Stimulated activated CD4-positive, alpha-beta T cell treated with anti-CD3 and anti-CD28 coated beads, Interleukin-1b, Interleukin-23, amount 100 ng/mL, for 24 hours (primary cell): ENCODE data around the gene STK16.

Experiments used
- DNase-seq, 4 experiments: peaks; one replicate each; pipeline ENCODE4 v3.0.0-alpha.2; 2020; ENCODE audit warnings: low read depth in 4 of 4, low spot score in 1 of 4

STK16 gene

DNA sequence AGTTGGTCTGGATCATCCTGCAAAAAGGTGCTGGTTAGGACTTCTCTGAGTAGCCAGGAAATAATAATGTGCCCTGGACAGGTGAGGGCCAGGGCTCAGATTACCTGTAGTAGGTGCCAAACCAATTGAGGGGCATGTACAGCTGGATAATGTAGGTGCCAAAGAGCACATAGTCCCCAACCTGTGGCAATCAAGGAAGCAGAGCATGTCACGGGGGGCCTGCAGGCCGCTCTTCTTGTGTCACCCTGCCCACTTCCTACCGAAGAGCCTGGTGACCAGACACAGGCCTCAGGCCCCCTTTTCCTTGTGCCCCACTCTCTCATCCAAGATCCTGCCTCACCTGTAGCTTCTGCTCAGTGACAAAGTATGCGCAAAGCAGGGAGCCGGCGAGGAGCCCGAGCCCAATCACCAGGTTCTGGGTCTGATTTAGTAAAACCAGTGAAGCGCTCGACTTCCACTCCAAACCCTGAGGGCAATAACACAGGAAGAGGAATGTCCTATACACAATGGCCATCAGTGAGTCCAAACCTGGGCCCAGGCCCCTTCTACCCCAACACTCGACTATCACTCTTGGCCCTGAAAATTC lies 31.7 kb upstream of the STK16 start:
- DNase-seq = no peak

GRCh38 chr2:219214141-219214540 lies 31.1 kb upstream of the STK16 start:
- DNase-seq = no peak

DNA sequence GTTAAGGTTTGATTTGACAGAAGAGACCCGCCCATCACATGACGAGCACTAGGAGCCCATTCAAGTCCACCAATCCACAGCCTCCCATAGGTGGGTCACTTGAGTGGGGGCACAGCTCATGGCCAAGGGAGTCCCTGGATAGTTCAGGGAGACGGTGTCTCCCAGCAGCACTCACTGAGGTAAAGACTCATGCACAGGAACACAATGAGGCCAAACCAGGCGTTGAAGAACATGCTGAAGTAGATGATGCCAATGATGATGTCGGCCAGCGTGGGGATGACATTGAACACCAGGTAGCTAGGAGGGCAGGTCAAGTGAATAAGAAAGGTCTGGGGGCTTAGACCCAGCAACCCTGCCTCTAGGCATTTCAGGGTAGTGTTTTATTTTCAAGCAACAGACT lies 30.5 kb upstream of the STK16 start:
- no peak for DNase-seq

GRCh38 chr2:219215871-219216534 lies 29.3 kb upstream of the STK16 start:
- no peak for DNase-seq

DNA sequence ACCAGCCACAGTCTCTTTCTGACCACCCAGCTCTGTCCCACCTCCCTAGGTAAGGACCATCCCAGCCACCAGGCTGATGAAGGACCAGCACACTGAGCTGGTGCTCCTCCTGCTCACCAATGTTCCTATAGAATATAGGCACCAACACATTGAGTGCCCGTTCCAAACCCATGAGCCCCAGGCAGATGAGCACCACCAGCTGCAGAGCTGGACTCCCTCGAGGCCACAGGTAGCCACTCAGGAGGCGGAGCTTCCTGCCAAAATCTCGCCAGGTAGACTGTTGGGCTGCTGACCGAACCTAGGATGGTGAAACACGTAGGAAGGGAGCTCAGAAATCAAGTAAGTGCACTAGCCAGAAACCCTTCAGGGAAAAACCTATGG lies 28.8 kb upstream of the STK16 start:
- no peak for DNase-seq

DNA sequence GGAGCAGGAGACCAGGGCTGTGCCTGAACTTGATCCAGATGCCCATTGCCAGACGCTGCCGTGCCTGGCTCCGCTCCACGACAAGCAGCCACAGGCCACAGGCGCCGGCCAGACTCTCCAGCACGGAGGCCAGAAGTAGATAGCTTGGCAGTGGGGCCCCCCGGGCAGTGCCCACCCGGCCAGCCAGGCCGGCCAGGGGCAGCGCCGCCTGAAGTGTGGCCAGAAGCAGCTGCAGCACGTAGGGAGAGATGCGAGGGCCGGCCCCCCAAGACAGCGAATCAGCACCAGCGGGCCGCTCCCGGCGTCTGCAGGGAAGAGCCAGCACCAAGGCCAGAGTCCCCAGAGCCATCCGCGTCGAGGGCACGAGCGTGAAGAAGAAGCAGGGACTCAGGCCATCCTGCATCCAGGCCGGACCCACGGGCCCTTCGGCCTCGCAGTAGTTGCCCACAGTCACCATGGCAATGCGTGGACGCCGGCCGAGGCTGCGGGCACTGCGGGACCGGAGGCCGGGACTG lies 27.0 kb upstream of the STK16 start:
- DNase-seq = no peak

GRCh38 chr2:219218732-219219701 lies 26.3 kb upstream of the STK16 start, which contains the start of gene ABCB6:
ABCB6 (minus strand) TSS chr2:219218958; CDS start chr2:219218673, 285 bp downstream.
- DNase-seq = peak; percentile 47 to 94 (median 78)

- DNase-seq = no peak
Measured at GRCh38 chr2:219219784-219220532, 25.3 kb upstream of the STK16 start.

DNA sequence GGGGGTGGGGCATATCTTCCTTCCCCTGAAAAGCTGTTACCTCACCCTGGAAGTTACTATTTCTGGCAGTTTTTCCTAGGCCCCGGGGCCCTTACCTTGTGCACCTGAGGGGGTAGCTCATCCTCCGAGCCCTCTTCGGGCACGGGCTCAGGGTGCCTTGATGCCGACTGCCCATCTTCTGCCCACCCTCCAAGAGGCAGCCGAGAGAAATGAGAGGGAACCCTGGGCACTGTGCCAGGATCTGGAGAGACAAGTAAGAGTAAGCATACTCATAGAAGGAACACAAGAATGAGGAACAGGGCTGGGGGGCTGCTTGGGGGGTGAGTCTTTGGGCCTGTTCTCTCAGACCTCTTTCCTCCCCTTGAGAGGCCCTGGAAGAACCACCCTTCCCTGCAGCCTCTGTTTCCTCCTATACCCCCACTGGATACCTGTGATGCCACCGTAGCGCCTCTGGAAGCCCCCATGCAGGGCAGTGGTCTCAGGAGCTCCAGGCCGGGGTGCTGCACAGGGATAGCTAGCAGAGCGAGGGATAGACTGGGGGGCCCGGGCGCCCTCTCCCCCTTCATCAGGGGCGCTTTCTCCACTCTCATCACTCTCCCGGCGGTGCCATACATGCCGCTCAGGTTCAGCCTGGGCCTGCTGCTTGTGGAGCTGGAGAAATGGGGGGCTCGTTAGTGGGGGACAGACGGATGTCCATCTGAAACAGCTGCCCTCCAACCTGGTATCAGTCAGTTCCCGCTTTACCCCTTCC lies 24.5 kb upstream of the STK16 start:
- no peak for DNase-seq

GRCh38 chr2:219221957-219222518 lies 23.2 kb upstream of the STK16 start:
- no peak for DNase-seq

GRCh38 chr2:219223831-219224610 lies 21.3 kb upstream of the STK16 start:
- DNase-seq = no peak

DNA sequence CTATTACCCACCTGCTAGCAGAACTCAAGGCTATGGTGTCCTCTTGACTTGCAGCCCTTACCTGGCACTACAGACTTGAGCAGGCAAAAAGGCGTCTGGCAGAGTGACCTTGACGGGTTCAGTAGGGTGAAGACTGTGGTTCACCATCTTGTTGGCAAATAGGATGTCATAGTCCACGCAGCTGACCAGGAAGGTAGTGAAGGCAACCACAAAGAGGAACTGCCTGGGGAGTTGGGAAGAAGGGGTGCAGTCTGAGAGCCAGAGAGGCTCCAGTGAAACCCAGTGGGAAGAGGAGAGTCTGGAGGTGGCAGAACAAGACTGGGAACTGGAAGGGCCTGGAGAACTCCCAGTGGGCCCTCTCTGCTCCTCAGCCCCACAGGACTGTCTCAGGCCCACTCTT lies 19.9 kb upstream of the STK16 start:
- no peak for DNase-seq

DNA sequence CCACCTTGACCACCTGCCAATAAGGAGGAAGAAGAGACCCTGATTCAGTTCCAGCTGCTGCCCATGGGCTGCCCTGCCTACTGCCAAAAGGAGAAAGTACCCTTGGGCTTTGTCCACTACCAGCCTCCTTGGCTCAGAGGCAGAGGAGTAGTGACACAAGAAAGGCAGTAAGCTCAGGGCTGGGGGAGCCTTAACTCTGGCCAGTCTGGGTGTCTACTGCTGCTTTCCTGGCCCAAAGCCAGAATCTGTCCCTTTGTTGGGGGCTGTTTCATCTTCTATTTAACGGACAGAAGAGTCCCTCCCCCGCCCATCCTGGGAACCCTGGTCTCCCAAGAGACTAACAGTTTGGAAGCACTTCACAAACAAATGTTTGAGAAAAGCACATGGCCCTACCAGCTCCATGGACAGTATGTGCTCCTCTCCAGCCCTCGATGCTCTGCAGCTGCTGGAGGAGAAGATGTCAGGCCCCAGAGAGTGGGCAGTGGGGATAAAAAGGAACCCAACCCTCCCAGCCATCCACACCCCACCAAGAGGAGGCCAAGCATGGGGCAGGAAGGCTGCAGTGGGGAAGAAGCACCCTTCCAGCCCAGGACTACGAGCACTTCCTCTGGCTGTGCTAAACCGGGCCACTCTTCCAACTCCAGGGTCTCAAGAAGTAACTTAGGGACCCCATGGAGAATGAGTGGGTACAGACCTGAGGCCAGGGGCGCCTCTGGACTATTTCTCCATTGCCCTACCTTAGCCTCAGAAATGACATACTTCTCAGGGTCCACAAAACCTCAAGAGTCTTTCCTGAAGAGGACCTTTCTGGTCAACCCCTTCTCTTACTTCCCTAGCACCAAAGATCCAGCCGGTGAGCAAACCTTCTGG lies 17.0 kb upstream of the STK16 start:
- no peak for DNase-seq

GRCh38 chr2:219228911-219229304 lies 16.4 kb upstream of the STK16 start:
- no peak for DNase-seq

- peak; percentile 78 to 99 (median 96) for DNase-seq
Measured at GRCh38 chr2:219229305-219230058, 15.8 kb upstream of the STK16 start, which contains the start of the genes ANKZF1 and ATG9A. ANKZF1 (plus strand) TSS chr2:219229806; CDS start chr2:219230258, 452 bp downstream. ATG9A (minus strand) TSS chr2:219229636; CDS start chr2:219228024, 1,612 bp downstream.

DNA sequence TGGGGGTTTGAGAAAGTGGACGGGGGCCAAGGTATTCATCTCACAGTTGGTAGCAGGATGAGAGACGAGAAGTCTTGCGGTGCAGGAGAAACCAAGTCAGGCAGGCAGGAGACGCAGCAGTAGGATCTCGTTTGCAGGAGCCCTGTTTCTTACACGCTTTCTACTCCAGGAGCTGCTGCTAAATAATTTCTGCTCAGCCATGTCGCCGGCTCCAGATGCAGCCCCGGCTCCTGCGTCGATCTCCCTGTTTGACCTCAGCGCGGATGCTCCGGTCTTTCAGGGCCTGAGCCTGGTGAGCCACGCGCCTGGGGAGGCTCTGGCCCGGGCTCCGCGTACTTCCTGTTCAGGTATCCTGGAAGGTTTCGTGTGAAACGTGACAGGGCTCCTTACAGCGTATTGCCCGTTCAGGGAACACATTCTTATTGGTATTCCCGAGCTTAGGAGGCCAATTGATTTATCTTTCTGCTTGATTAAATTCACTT lies 15.2 kb upstream of the STK16 start:
- DNase-seq = peak in 1 of 4 experiments; percentile 57

DNA sequence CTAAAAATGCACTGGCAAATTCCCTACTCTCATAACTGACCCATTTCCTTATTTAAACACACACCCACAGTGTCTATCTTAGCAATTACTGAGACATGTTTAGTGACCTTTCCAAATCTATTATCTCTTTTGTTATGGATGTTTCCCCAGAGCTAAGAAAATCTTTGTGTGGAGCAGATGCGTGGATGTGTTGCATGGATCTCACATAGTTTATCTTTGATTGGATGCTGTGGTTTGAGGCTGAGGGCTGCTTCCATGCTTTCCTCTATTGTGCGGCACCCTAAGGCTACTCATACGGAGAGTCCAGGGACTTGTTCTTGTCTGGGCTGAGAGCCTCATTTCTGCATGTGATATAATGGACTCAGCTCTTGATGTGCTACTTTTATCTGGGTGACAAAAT lies 10.9 kb upstream of the STK16 start:
- no peak for DNase-seq
